HG02610 (cell line): ENCODE measurements around the gene BZW1.

ENCODE experiments used
- ATAC-seq: cut with Tn5 transposase; IDR thresholded peaks from one replicate; pipeline ENCODE4 v1.9.1; 2021; ENCODE audit warnings: mild to moderate bottlenecking, moderate library complexity; ENCODE audit not compliant: unreplicated experiment

BZW1 gene

DNA sequence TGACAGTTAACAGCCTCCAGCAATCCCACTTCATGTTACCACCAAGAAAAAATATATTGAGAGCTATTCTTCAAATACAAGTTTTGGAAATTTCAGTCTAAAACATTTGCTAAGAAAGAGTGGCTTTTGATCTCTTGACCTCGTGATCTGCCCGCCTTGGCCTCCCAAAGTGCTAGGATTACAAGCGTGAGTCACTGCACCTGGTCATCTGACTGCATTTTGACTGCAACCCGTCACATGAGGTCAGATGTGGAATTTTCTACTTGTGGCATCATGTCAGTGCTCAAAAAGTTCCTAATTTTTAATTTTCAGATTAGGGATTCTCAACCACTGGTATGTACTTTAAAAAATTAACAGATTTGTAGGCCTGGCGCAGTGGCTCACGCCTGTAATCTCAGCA, 61.9 kb downstream of the BZW1 start:
- ATAC-seq, result no peak
